Astrocyte (in vitro differentiated cells and primary cell): Measurements from ENCODE around the gene CDC42BPA. TPM values are rescaled to one million over a fixed set of nuclear protein-coding genes. Genes with fewer than 3 reads are reported as not detected.

Experiments
- DNase-seq: peaks from one replicate; pipeline ENCODE4 v3.0.0-alpha.2; 2010; ENCODE audit warnings: low read depth
- FAIRE-seq: peaks from 2 replicates; lab custom pipeline; 2011; peaks lifted over from hg19 to GRCh38; lab: Jason Lieb, UNC
- H2AFZ ChIP-seq: 2 replicates; pipeline ENCODE4 v1.6.0; 2012; ENCODE audit warnings: low read depth, low read length, inconsistent platforms
- H3K27ac ChIP-seq: 2 replicates; pipeline ENCODE4 v1.5.1; 2011; ENCODE audit warnings: low read depth, low read length, inconsistent platforms
- H3K27me3 ChIP-seq: 2 replicates; pipeline ENCODE4 v1.6.0; 2011; ENCODE audit warnings: low read length, inconsistent platforms; ENCODE audit not compliant: insufficient read depth
- H3K36me3 ChIP-seq: 2 replicates; pipeline ENCODE4 v1.5.1; 2011; ENCODE audit warnings: low read length, inconsistent platforms; ENCODE audit not compliant: insufficient read depth
- H3K4me1 ChIP-seq: 2 replicates; pipeline ENCODE4 v1.5.1; 2011; ENCODE audit warnings: low read length, inconsistent platforms; ENCODE audit not compliant: insufficient read depth
- H3K4me2 ChIP-seq: 2 replicates; pipeline ENCODE4 v1.6.0; 2012; ENCODE audit warnings: low read length, inconsistent platforms
- H3K4me3 ChIP-seq: 2 replicates; pipeline ENCODE4 v1.5.1; 2011; ENCODE audit warnings: low read depth, mild to moderate bottlenecking, low read length, inconsistent platforms; ENCODE audit not compliant: insufficient read depth
- H3K79me2 ChIP-seq: 2 replicates; pipeline ENCODE4 v1.6.0; 2012; ENCODE audit warnings: mild to moderate bottlenecking, low read length, inconsistent platforms; ENCODE audit not compliant: insufficient read depth
- H3K9ac ChIP-seq: 2 replicates; pipeline ENCODE4 v1.6.0; 2012; ENCODE audit warnings: mild to moderate bottlenecking, low read length, inconsistent platforms
- H3K9me3 ChIP-seq: 2 replicates; pipeline ENCODE4 v1.5.1; 2012; ENCODE audit warnings: low read depth, mild to moderate bottlenecking, low read length, inconsistent platforms; ENCODE audit not compliant: insufficient read depth
- H4K20me1 ChIP-seq: 2 replicates; pipeline ENCODE4 v1.6.0; 2012; ENCODE audit warnings: low read length, inconsistent platforms; ENCODE audit not compliant: insufficient read depth
- H3K27ac Mint-ChIP-seq: one replicate; pipeline ENCODE4 v1.8.0; 2021; ENCODE audit warnings: mild to moderate bottlenecking, mixed read lengths; ENCODE audit not compliant: unreplicated experiment
- H3K27me3 Mint-ChIP-seq: one replicate; pipeline ENCODE4 v1.8.0; 2021; ENCODE audit warnings: low read depth, mixed read lengths; ENCODE audit not compliant: unreplicated experiment
- H3K36me3 Mint-ChIP-seq: one replicate; pipeline ENCODE4 v1.8.0; 2021; ENCODE audit warnings: low read depth, mixed read lengths; ENCODE audit not compliant: unreplicated experiment
- H3K4me1 Mint-ChIP-seq: one replicate; pipeline ENCODE4 v1.8.0; 2021; ENCODE audit warnings: low read depth, mixed read lengths; ENCODE audit not compliant: unreplicated experiment
- H3K4me3 Mint-ChIP-seq: one replicate; pipeline ENCODE4 v1.8.0; 2021; ENCODE audit warnings: mild to moderate bottlenecking, moderate library complexity, mixed read lengths; ENCODE audit not compliant: unreplicated experiment
- H3K9me3 Mint-ChIP-seq: one replicate; pipeline ENCODE4 v1.8.0; 2021; ENCODE audit warnings: mild to moderate bottlenecking, mixed read lengths; ENCODE audit not compliant: unreplicated experiment
- EZH2 ChIP-seq: IDR thresholded peaks from 2 replicates; pipeline ENCODE4 v1.6.1; 2012; ENCODE audit warnings: mild to moderate bottlenecking, low read length, inconsistent platforms; ENCODE audit not compliant: insufficient read depth
- total RNA-seq: library from RNA; stranded (reverse); gene quantifications from 2 replicates; pipeline ENCODE4 v1.2.1, GENCODE V29; 2021
- TF ChIP-seq, protein P1 (sequence below): IDR thresholded peaks from 2 replicates; pipeline ENCODE4 v1.5.1; 2011; ENCODE audit warnings: low read depth, mild to moderate bottlenecking, inconsistent platforms, low read length, moderate library complexity; ENCODE audit not compliant: insufficient read depth

CDC42BPA gene
- total RNA-seq, 1 donor from 2014 or later = 34.5 TPM

DNA sequence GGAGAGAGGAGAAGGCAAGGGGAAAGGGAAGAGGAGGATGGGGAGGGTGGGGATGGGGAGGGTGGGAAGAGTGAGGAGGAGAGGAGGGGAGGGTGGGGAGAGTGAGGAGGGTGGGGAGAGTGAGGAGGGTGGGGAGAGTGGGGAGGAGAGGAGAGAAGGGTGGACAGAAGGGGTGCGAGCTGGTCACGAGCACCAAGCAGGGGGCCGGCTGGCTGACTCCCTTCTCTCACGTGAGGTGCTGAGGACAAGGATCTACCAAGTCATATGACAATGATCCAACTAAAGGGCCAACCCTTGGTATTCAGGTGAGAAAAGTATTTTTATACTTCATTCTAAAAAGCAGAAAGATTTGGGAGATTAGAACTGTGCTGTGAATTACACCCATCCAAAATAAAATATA, 326.4 kb downstream of the CDC42BPA start:
- TF ChIP-seq, protein P1, sequence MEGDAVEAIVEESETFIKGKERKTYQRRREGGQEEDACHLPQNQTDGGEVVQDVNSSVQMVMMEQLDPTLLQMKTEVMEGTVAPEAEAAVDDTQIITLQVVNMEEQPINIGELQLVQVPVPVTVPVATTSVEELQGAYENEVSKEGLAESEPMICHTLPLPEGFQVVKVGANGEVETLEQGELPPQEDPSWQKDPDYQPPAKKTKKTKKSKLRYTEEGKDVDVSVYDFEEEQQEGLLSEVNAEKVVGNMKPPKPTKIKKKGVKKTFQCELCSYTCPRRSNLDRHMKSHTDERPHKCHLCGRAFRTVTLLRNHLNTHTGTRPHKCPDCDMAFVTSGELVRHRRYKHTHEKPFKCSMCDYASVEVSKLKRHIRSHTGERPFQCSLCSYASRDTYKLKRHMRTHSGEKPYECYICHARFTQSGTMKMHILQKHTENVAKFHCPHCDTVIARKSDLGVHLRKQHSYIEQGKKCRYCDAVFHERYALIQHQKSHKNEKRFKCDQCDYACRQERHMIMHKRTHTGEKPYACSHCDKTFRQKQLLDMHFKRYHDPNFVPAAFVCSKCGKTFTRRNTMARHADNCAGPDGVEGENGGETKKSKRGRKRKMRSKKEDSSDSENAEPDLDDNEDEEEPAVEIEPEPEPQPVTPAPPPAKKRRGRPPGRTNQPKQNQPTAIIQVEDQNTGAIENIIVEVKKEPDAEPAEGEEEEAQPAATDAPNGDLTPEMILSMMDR = no peak
- no peak for TF ChIP-seq EZH2
- H3K27me3 Mint-ChIP-seq = no peaks in the 10 kb centered on the region
- Histone ChIP-seq H3K4me2 (no peak overlapping the region), H4K20me1 (peaks cover 2% of the 10 kb centered on the region), H3K27ac (no peak overlapping the region), H3K36me3 (no peaks in the 10 kb centered on the region), H3K9me3 (no peaks in the 10 kb centered on the region), H2AFZ (no peak overlapping the region), H3K27me3 (no peaks in the 10 kb centered on the region), H3K79me2 (no peaks in the 10 kb centered on the region), H3K4me3 (no peak overlapping the region), H3K9ac (no peak overlapping the region), H3K4me1 (no peaks in the 10 kb centered on the region)
- no peaks in the 10 kb centered on the region for H3K9me3 Mint-ChIP-seq
- H3K4me3 Mint-ChIP-seq = no peak overlapping the region
- H3K4me1 Mint-ChIP-seq = peaks cover 17% of the 10 kb centered on the region
- FAIRE-seq = no peak
- no peak overlapping the region for H3K27ac Mint-ChIP-seq
- no peak for DNase-seq
- H3K36me3 Mint-ChIP-seq = peaks cover 9% of the 10 kb centered on the region

DNA sequence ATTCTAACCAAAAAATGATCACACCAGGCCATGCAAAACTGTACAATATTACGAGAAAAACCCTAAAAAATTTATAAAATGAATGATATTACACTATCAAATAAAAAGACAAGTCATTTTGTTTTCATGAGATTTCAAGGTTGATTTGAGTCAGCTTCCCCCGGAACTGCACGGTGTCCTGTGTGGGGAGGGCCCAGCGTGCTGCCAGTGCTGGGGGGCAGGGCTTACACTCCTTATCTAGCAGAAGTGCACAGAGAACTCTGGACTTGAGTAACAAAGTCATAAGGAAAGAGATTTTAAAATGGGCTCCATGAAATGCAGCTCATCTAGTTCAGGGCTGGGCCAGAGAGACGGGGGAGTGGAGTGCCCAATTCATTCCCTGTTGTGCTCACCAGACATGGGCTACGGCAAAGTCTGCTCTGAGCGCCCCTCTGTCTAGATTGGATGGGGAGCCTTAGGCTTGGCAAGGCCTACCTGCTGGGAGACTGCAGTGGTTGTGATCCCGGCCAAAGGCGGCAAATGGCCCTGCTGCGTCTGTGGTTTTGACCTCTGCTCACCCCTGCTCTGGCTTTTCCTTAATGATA, 328.1 kb downstream of the CDC42BPA start:
- Mint-ChIP-seq H3K27ac (no peak overlapping the region), H3K27me3 (no peaks in the 10 kb centered on the region), H3K36me3 (peaks cover 15% of the 10 kb centered on the region), H3K9me3 (no peaks in the 10 kb centered on the region), H3K4me1 (peaks cover 17% of the 10 kb centered on the region), H3K4me3 (no peak overlapping the region)
- H3K27ac ChIP-seq = no peak overlapping the region
- TF ChIP-seq EZH2 = no peak
- TF ChIP-seq, protein P1 = no peak
- peaks cover 2% of the 10 kb centered on the region for H4K20me1 ChIP-seq
- H3K9ac ChIP-seq = no peak overlapping the region
- no peaks in the 10 kb centered on the region for H3K27me3 ChIP-seq
- no peak overlapping the region for H3K4me3 ChIP-seq
- no peaks in the 10 kb centered on the region for H3K79me2 ChIP-seq
- H3K9me3 ChIP-seq = no peaks in the 10 kb centered on the region
- no peaks in the 10 kb centered on the region for H3K4me1 ChIP-seq
- no peaks in the 10 kb centered on the region for H3K36me3 ChIP-seq
- H3K4me2 ChIP-seq = no peak overlapping the region
- no peak overlapping the region for H2AFZ ChIP-seq
- DNase-seq (no peak), FAIRE-seq (no peak)
